GM23248 (cell line): ENCODE data around the gene RTN4RL2.

Experiments
- EZH2 ChIP-seq: fragments of 200-600 bp; sonication (generic); IDR thresholded peaks from 2 replicates; pipeline ENCODE4 v1.6.1; 2018; ENCODE audit warnings: antibody characterized with exemption, mild to moderate bottlenecking; ENCODE audit not compliant: insufficient read depth, poor library complexity, severe bottlenecking
- EZH2phosphoT487 ChIP-seq: fragments of 200-600 bp; sonication (generic); IDR thresholded peaks from 2 replicates; pipeline ENCODE4 v1.6.1; 2018; ENCODE audit warnings: antibody characterized with exemption, moderate library complexity, mild to moderate bottlenecking, low read depth; ENCODE audit not compliant: insufficient read depth

DNA sequence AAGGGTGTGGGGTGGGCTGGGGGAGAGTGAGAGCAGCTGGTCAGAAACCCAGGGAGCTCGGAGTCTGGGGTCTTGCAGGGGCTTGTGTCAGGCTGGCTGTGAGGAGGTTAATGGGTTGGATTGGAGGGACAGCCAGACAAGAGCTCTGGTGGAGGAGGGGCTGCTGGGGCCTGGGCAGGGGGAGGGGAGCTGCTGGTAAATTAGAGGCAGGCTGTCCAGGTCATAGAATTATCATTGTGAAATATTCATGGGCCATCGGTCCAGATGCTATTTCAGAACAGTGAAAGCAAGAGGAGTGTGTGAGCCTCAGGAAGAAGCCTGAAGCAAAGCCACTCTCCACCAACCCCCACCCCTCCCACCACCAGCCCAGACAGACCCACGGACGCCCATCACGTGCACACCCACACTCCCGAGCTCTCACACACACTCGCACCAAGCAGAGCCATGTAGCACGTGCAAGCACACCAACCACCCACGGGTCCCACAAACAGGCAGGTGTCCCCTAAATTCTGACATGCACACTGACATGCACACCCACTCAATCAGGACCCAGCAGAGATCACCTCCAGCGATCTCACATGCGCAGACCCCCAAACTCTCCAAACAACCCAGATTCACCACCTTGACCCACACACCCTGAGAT is 18.8 kb downstream of the RTN4RL2 start:
- no peak for TF ChIP-seq EZH2
- no peak for TF ChIP-seq EZH2phosphoT487
